NCI-H2107 treated with DMSO at 0.1 percent for 48 hours (cell line): ENCODE measurements around the gene CHAF1A.

Experiments
- DNase-seq: peaks from one replicate; lab custom pipeline; 2025; ENCODE audit not compliant: unreplicated experiment; lab: John Stamatoyannopoulos, UW

CHAF1A gene

GRCh38 chr19:4403005-4403761 is 743 bp downstream of the CHAF1A start:
- no peak for DNase-seq

- no peak for DNase-seq
These were observed 3.5 kb downstream of the CHAF1A start for GRCh38 chr19:4405977-4406376.

GRCh38 chr19:4406626-4407025 is 4.2 kb downstream of the CHAF1A start:
- DNase-seq, result no peak

GRCh38 chr19:4409123-4409933 is 6.9 kb downstream of the CHAF1A start:
- DNase-seq, result no peak

GRCh38 chr19:4413588-4413987 is 11.1 kb downstream of the CHAF1A start:
- DNase-seq, result no peak

- DNase-seq, result no peak
These were observed 11.8 kb downstream of the CHAF1A start for GRCh38 chr19:4414144-4414799.

GRCh38 chr19:4414800-4415321 is 12.4 kb downstream of the CHAF1A start:
- no peak for DNase-seq

- no peak for DNase-seq
These were observed 12.9 kb downstream of the CHAF1A start for GRCh38 chr19:4415352-4415751.

- DNase-seq, result no peak
These were observed 13.8 kb downstream of the CHAF1A start for GRCh38 chr19:4416268-4416667.

GRCh38 chr19:4423416-4424126 is 21.1 kb downstream of the CHAF1A start:
- DNase-seq, result no peak

GRCh38 chr19:4425537-4425936 is 23.1 kb downstream of the CHAF1A start:
- no peak for DNase-seq

GRCh38 chr19:4428326-4428975 is 26.0 kb downstream of the CHAF1A start:
- DNase-seq, result no peak

GRCh38 chr19:4429256-4429655 is 26.8 kb downstream of the CHAF1A start:
- no peak for DNase-seq

GRCh38 chr19:4429771-4430171 is 27.3 kb downstream of the CHAF1A start:
- no peak for DNase-seq

- DNase-seq, result no peak
These were observed 28.3 kb downstream of the CHAF1A start for GRCh38 chr19:4430760-4431159.

GRCh38 chr19:4431296-4431695 is 28.9 kb downstream of the CHAF1A start:
- no peak for DNase-seq

- no peak for DNase-seq
These were observed 29.6 kb downstream of the CHAF1A start for GRCh38 chr19:4431808-4432674.

- no peak for DNase-seq
These were observed 30.6 kb downstream of the CHAF1A start for GRCh38 chr19:4432918-4433506.

GRCh38 chr19:4434391-4434790 is 32.0 kb downstream of the CHAF1A start:
- no peak for DNase-seq
